ENCODE data around the gene SOX6. TPM values are rescaled to one million over a fixed set of nuclear protein-coding genes. Genes with fewer than 3 reads are reported as not detected.

The SOX6 gene
- total and polyA plus RNA-seq, 2 experiments from 2014 or later = 0.03 to 0.66 TPM

DNA sequence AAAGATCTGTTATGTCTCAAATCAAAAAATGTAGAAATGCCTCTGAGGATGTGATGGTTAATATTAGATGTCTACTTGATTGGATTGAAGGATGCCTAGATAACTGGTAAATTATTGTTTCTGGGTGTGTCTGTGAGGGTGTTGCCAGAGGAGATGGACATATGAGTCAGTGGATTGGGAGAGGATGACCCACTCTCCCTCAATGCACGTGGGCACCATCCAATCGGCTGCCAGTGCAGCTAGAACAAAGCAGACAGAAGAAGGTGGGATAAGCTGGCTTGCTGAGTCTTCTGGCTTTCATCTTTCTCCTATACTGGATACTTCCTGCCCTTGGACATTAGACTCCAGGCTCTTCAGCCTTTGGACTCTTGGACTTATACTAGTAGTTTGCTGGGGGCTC lies 430.3 kb downstream of the SOX6 start:
- no peak overlapping the region for H3K4me2 ChIP-seq
- peaks cover 7% of the 10 kb centered on the region; the same call in 1 of the 2 replicates for H3K9me2 ChIP-seq (ENCODE audit: insufficient read depth)
- no peaks in the 10 kb centered on the region for H3K27me3 ChIP-seq (ENCODE audit: insufficient read depth)
- DNase-seq (ENCODE audit: low spot score) (no peak), ATAC-seq (no peak)
- Mint-ChIP-seq H3K9me3 (no peaks in the 10 kb centered on the region; the same call in 2 of the 3 replicates), H3K27ac (no peak overlapping the region), H3K4me1 (no peaks in the 10 kb centered on the region), H3K4me3 (no peak overlapping the region), H3K36me3 (ENCODE audit: low read depth) (no peaks in the 10 kb centered on the region), H3K27me3 (ENCODE audit: insufficient read depth, low read depth, poor library complexity) (peaks cover 8% of the 10 kb centered on the region)
- H3K27ac ChIP-seq (ENCODE audit: low read depth) = no peak overlapping the region
- H3K4me3 ChIP-seq = no peak overlapping the region
- H4K20me1 ChIP-seq (replicated peaks; ENCODE audit: insufficient read depth) = no peaks in the 10 kb centered on the region
- no peaks in the 10 kb centered on the region for H3K36me3 ChIP-seq (ENCODE audit: insufficient read depth)
- no peaks in the 10 kb centered on the region for H3K4me1 ChIP-seq (ENCODE audit: insufficient read depth)
- no peaks in the 10 kb centered on the region for H3K79me2 ChIP-seq (replicated peaks; ENCODE audit: insufficient read depth)
- TF ChIP-seq, protein P1, sequence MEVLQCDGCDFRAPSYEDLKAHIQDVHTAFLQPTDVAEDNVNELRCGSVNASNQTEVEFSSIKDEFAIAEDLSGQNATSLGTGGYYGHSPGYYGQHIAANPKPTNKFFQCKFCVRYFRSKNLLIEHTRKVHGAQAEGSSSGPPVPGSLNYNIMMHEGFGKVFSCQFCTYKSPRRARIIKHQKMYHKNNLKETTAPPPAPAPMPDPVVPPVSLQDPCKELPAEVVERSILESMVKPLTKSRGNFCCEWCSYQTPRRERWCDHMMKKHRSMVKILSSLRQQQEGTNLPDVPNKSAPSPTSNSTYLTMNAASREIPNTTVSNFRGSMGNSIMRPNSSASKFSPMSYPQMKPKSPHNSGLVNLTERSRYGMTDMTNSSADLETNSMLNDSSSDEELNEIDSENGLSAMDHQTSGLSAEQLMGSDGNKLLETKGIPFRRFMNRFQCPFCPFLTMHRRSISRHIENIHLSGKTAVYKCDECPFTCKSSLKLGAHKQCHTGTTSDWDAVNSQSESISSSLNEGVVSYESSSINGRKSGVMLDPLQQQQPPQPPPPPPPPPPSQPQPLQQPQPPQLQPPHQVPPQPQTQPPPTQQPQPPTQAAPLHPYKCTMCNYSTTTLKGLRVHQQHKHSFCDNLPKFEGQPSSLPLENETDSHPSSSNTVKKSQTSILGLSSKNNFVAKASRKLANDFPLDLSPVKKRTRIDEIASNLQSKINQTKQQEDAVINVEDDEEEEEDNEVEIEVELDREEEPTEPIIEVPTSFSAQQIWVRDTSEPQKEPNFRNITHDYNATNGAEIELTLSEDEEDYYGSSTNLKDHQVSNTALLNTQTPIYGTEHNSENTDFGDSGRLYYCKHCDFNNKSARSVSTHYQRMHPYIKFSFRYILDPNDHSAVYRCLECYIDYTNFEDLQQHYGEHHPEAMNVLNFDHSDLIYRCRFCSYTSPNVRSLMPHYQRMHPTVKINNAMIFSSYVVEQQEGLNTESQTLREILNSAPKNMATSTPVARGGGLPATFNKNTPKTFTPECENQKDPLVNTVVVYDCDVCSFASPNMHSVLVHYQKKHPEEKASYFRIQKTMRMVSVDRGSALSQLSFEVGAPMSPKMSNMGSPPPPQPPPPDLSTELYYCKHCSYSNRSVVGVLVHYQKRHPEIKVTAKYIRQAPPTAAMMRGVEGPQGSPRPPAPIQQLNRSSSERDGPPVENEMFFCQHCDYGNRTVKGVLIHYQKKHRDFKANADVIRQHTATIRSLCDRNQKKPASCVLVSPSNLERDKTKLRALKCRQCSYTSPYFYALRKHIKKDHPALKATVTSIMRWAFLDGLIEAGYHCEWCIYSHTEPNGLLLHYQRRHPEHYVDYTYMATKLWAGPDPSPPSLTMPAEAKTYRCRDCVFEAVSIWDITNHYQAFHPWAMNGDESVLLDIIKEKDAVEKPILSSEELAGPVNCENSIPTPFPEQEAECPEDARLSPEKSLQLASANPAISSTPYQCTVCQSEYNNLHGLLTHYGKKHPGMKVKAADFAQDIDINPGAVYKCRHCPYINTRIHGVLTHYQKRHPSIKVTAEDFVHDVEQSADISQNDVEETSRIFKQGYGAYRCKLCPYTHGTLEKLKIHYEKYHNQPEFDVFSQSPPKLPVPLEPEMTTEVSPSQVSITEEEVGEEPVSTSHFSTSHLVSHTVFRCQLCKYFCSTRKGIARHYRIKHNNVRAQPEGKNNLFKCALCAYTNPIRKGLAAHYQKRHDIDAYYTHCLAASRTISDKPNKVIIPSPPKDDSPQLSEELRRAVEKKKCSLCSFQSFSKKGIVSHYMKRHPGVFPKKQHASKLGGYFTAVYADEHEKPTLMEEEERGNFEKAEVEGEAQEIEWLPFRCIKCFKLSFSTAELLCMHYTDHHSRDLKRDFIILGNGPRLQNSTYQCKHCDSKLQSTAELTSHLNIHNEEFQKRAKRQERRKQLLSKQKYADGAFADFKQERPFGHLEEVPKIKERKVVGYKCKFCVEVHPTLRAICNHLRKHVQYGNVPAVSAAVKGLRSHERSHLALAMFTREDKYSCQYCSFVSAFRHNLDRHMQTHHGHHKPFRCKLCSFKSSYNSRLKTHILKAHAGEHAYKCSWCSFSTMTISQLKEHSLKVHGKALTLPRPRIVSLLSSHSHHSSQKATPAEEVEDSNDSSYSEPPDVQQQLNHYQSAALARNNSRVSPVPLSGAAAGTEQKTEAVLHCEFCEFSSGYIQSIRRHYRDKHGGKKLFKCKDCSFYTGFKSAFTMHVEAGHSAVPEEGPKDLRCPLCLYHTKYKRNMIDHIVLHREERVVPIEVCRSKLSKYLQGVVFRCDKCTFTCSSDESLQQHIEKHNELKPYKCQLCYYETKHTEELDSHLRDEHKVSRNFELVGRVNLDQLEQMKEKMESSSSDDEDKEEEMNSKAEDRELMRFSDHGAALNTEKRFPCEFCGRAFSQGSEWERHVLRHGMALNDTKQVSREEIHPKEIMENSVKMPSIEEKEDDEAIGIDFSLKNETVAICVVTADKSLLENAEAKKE (CRISPR knock-in tag; IDR thresholded peaks at IDR 0.05) = no peak
- TF ChIP-seq EZH2 (IDR thresholded peaks at IDR 0.05; ENCODE audit: low read depth, unreplicated experiment) = no peak
- TF ChIP-seq, protein P2, sequence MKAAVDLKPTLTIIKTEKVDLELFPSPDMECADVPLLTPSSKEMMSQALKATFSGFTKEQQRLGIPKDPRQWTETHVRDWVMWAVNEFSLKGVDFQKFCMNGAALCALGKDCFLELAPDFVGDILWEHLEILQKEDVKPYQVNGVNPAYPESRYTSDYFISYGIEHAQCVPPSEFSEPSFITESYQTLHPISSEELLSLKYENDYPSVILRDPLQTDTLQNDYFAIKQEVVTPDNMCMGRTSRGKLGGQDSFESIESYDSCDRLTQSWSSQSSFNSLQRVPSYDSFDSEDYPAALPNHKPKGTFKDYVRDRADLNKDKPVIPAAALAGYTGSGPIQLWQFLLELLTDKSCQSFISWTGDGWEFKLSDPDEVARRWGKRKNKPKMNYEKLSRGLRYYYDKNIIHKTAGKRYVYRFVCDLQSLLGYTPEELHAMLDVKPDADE (IDR thresholded peaks at IDR 0.05) = no peak
- TF ChIP-seq, protein P3, sequence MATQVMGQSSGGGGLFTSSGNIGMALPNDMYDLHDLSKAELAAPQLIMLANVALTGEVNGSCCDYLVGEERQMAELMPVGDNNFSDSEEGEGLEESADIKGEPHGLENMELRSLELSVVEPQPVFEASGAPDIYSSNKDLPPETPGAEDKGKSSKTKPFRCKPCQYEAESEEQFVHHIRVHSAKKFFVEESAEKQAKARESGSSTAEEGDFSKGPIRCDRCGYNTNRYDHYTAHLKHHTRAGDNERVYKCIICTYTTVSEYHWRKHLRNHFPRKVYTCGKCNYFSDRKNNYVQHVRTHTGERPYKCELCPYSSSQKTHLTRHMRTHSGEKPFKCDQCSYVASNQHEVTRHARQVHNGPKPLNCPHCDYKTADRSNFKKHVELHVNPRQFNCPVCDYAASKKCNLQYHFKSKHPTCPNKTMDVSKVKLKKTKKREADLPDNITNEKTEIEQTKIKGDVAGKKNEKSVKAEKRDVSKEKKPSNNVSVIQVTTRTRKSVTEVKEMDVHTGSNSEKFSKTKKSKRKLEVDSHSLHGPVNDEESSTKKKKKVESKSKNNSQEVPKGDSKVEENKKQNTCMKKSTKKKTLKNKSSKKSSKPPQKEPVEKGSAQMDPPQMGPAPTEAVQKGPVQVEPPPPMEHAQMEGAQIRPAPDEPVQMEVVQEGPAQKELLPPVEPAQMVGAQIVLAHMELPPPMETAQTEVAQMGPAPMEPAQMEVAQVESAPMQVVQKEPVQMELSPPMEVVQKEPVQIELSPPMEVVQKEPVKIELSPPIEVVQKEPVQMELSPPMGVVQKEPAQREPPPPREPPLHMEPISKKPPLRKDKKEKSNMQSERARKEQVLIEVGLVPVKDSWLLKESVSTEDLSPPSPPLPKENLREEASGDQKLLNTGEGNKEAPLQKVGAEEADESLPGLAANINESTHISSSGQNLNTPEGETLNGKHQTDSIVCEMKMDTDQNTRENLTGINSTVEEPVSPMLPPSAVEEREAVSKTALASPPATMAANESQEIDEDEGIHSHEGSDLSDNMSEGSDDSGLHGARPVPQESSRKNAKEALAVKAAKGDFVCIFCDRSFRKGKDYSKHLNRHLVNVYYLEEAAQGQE (IDR thresholded peaks at IDR 0.05; ENCODE audit: unreplicated experiment) = no peak
- no peak for TF ChIP-seq ZNF114 (CRISPR knock-in tag; IDR thresholded peaks at IDR 0.05)
- no peak for TF ChIP-seq ZNF331 (CRISPR knock-in tag; IDR thresholded peaks at IDR 0.05; ENCODE audit: low read depth)
- no peak for TF ChIP-seq EZH2phosphoT487 (IDR thresholded peaks at IDR 0.05; ENCODE audit: unreplicated experiment)
- H2AFZ ChIP-seq = no peak overlapping the region
- no peaks in the 10 kb centered on the region for H3F3A ChIP-seq (replicated peaks; ENCODE audit: low read depth)

Measured in GM23338 (cell line).